GM19372 (cell line): ENCODE data around the gene NNAT.

Experiments
- ATAC-seq: cut with Tn5 transposase; IDR thresholded peaks from one replicate; pipeline ENCODE4 v1.9.1; 2021; ENCODE audit warnings: mild to moderate bottlenecking, low read depth, moderate library complexity; ENCODE audit not compliant: unreplicated experiment

NNAT gene

DNA sequence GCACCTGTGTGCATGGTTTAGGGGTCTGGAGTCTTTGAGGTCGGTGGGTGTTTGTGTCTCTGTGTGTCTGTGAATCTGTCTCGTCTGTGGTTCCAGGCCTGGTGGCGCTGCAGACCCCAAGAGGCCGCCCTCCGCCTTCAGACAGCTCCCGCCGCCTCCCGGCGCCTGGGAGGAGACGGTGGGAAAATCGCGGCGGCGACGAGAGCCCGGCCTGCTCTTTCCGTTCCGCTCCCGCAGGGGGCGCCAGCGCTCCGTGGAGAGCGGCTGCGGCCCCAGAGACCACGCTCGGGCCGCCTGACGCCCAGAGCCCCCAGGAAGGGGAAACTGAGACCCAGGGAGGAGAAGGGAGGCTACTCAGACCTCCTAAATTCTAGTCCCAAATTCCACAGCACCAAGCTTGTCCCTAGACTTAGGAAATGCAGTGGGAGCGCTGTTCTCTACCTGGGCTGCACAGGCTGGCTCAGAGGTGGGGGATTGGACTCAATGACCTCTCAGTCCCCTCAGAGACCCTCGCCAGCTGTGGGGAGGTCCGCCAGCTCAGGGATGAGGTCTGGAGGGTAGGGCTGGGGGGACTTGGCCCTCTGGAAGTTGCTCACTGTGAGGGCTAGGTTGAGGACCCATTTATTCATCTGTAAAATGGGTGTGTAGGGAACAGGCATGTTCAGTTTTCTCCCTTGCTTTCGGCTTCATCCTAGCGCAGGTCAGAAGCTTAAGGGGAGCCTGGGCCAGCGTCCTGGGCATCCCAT is 43.5 kb downstream of the NNAT start:
- no peak for ATAC-seq

DNA sequence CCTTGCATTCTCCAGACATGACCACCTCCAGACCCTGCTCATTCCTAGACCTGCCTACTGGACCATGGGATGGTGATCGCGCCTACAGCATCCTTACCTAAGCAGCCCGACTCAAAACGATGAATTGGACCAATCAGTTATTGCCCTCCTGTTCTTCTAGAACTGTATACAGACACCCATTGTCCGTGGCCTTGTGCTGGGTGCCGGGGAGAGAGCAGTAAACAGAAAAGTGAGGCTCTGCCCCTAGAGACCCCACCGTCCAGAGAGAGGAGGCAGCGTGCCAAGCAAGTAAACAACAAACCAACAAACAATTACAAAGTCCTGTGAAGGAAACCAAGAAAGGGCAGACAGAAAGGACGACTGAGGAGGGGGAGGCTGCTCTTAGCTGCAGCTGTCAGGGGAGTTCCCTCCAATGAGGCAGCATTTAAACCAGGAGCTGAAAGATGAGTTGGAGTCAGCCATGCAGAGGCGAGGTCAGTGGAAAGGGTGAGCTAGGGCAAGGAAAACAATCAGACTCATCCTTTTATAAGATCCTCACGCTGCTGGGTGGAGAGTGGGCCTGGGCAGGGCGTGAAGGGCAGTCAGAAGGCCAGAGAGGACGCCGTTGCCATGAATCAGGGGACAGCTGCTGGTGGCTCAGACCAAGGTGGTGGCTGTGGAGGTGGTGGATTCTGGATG is 44.2 kb downstream of the NNAT start:
- ATAC-seq, result no peak

DNA sequence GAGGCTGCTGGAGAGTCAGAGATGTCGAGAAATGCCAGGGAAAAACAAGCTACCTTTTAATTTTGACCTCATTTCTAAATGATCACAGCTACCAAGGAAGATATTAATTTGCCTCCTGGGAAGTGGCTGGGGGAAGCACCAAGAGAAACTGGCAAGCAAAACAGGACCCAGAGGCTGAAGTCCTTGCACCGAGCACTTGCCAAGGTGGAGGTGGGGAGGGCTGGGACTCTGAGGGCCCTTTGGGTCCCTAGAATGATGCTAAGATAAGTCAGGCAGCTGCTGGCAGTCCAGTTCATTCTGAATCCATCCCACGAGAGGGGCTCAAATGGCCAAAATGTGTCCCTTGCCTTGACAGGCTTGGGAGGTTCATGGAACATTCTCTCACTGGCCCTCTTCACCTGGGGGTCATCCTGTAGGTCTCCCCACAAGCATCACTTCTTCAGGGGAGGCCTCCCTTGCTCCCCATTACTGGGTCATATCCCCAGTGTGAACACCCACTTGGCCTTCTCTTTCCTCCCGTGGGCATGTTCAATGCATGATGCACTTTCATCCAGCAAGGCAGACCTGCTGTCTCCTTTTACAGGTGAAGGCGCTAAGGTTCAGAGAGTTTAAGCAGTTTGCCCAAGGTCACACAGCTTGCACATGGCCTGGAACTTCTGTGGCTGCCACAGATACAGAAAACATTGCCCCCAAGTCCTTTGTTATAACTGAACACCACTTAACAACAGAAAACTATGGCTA is 45.7 kb downstream of the NNAT start:
- no peak for ATAC-seq

DNA sequence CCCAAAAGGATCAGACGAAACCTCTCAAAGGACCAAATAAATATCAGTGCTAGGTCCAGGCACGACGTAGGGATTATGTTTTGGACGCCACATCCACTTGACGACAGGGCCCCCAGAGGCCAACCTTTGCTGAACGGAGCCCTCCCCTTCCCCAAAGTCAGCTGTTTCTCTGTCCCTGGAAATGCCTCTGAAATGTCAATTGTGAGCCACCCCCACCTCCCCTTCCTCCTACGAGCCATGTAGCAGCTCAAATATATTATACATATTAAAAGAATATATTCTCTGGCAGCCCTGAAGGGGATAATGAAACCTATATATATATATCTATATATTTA is 46.2 kb downstream of the NNAT start:
- ATAC-seq, result no peak

DNA sequence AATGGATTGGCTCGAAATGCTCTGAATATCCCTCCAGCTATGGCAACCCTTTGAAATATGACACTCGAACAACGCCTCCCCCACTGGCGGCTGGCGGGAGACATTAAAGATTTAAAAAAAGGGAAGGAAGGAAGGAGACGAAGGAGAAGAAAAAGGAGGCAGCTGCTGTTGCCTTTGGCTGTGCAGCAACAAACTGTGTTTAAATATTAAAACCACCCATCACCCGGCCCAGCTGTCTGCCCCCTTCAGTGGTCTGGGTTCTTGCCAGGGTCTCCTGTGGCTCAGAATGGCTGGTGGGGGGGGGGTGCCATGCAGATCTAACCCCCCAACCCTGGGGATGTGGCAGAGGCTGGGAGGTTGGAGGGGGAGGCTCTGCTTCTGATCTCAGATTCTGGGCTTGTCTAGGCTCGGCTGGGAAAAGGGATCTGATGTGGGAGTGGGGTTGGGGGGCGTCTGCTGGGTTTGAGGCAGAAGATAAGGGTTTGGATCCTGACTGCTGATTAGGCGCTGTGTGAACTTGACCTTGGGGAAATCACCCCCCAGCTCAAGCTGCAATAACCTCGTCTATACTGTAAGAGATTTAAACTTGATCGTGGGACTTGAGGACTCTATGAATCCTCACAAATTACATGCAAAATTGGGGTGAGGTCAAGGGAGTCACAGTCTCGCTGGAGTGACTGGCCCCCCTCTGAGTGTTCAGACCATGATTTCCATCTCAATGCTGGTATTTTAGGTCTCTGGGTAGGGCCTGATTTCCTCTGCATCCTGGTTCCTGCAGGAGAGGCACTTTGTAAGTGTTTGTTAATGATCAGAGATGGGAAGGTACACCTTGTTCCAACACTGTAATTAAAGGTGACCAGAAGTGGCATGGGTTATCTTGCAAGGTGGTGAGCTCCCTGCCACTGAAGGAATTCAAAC is 46.9 kb downstream of the NNAT start:
- no peak for ATAC-seq

DNA sequence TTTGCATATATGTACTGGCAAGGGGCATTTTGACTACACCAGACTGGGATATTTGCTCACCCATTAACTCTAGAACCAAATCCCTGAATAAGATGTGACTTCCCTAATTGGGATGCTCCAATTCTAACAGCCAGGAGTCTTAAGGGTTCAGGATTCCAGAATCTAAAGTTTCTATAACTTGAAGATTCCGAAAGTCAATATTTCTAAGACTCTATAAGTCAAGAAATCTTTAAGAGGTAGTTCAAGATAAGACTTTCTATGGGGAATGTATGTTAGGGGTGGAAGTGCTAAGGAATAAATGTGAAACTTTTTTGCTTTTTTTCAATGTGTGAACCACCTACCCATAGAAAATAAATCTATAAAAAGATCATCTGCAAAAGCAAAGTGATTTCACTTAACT is 49.4 kb downstream of the NNAT start:
- ATAC-seq, result no peak

DNA sequence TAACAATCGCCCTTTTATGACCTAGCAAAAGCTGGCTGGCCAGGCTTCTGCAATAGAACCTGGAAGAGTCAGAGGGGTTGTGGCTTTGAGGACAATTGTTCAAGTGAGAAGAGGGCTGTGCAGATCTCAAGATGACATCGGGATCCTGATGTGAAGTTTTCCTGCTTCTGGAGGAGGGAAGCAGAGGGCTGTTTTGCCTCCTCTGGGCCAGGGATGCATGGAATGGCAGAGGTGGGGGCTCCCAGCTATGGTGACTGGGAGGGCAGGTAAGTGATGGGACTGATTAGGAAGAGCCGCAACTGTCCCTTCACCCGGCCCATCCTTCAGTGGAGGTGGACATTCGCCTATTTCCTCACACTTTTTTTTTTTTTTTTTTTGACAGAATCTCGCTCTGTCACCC is 50.0 kb downstream of the NNAT start:
- no peak for ATAC-seq
